CD4-positive, alpha-beta T cell (primary cell): ENCODE measurements around the gene DTNB. TPM values are rescaled to one million over a fixed set of nuclear protein-coding genes. Genes with fewer than 3 reads are reported as not detected.
A peak's percentile ranks its signal among the peaks of the same experiment; 100 is the strongest.

Experiments
- ATAC-seq: fragments of 200-7000 bp; cut with Tn5 transposase; one replicate; pipeline ENCODE4 v1.10.0; 2022; ENCODE audit warnings: mild to moderate bottlenecking; ENCODE audit not compliant: poor library complexity
- CTCF ChIA-PET: fragments of 350-600 bp; sonication (Branson Sonifier 250); formaldehyde crosslinking; loops from one replicate; lab custom pipeline; 2021; ENCODE audit warnings: antibody characterized with exemption, inconsistent platforms; lab: Charles Lee
- POLR2A ChIA-PET: fragments of 350-600 bp; sonication (Branson Sonifier 250); formaldehyde crosslinking; loops from one replicate; lab custom pipeline; 2021; ENCODE audit warnings: antibody characterized with exemption, inconsistent platforms; lab: Charles Lee
- DNase-seq, 14 experiments: peaks; one replicate each; pipeline ENCODE4 v3.0.0-alpha.2; 2013 to 2020; ENCODE audit warnings: mixed read lengths in 2 of 14
- H3K27ac ChIP-seq, 2 donors: one replicate each; pipeline versions ENCODE4 v1.5.1 to v1.7.0; 2013; ENCODE audit warnings: low read length in 2 of 2, low read depth in 1 of 2, mild to moderate bottlenecking in 1 of 2
- H3K27me3 ChIP-seq, 2 experiments: 1 replicate in 1 of 2; 2 replicates in 1 of 2; pipeline versions ENCODE4 v1.6.1 to v1.7.0; 2013; ENCODE audit warnings: low read length in 2 of 2, control low read depth in 1 of 2, mild to moderate bottlenecking in 1 of 2, moderate library complexity in 1 of 2; ENCODE audit not compliant: insufficient read depth in 2 of 2, control insufficient read depth in 1 of 2
- H3K36me3 ChIP-seq: one replicate; pipeline ENCODE4 v1.6.1; 2013; ENCODE audit warnings: low read length, control low read depth; ENCODE audit not compliant: insufficient read depth
- H3K4me1 ChIP-seq: one replicate; pipeline ENCODE4 v1.6.1; 2013; ENCODE audit warnings: low read length, control low read depth; ENCODE audit not compliant: insufficient read depth
- H3K4me3 ChIP-seq: one replicate; pipeline ENCODE4 v1.5.1; 2013; ENCODE audit warnings: mild to moderate bottlenecking, low read length, moderate library complexity
- H3K9me3 ChIP-seq, 2 experiments: 1 replicate in 1 of 2; 2 replicates in 1 of 2; pipeline versions ENCODE4 v1.6.1 to v1.7.0; 2013; ENCODE audit warnings: low read length in 2 of 2, mild to moderate bottlenecking in 2 of 2, control low read depth in 1 of 2, moderate library complexity in 1 of 2; ENCODE audit not compliant: control insufficient read depth in 1 of 2, insufficient read depth in 1 of 2
- H3K27ac Mint-ChIP-seq: one replicate; pipeline ENCODE4 v1.8.0; 2020; ENCODE audit warnings: mixed read lengths
- H3K27me3 Mint-ChIP-seq: one replicate; pipeline ENCODE4 v1.8.0; 2021; ENCODE audit warnings: mixed read lengths
- H3K36me3 Mint-ChIP-seq: one replicate; pipeline ENCODE4 v1.8.0; 2021; ENCODE audit warnings: low read depth, mixed read lengths
- H3K4me1 Mint-ChIP-seq: one replicate; pipeline ENCODE4 v1.8.0; 2021; ENCODE audit warnings: low read depth, mixed read lengths
- H3K4me3 Mint-ChIP-seq: one replicate; pipeline ENCODE4 v1.8.0; 2020; ENCODE audit warnings: mild to moderate bottlenecking, mixed read lengths
- H3K9me3 Mint-ChIP-seq: one replicate; pipeline ENCODE4 v1.8.0; 2020; ENCODE audit warnings: mixed read lengths
- CTCF ChIP-seq: fragments of 200-600 bp; IDR thresholded peaks from one replicate; pipeline ENCODE4 v1.8.0; 2022; ENCODE audit warnings: antibody characterized with exemption, mild to moderate bottlenecking
- intact Hi-C, 2 experiments: fragments of 100-400 bp; cut with DNase I in 1 of 2; cut with micrococcal nuclease in 1 of 2; formaldehyde crosslinking; loops; one replicate each; pipeline versions ENCODE4 v1.15.1 to v1.9.0; 2023 to 2025; cut with DNase I, micrococcal nuclease
- total RNA-seq, 174 experiments: library from RNA in 2 of 174; stranded (reverse) in 2 of 174; gene quantifications; one replicate each; pipeline ENCODE4 v1.2.3 and lab custom pipeline; 2021 to 2026

Gene DTNB
- total RNA-seq, 2 experiments from 2014 or later, result 30.1 to 33.6 TPM

- H3K27ac ChIP-seq, result no peak overlapping the region
- TF ChIP-seq CTCF, result no peak
- no peak overlapping the region for H3K27ac Mint-ChIP-seq
- no peaks in the 10 kb centered on the region for H3K4me1 Mint-ChIP-seq
- peaks cover 9% of the 10 kb centered on the region for H3K36me3 Mint-ChIP-seq
- no peaks in the 10 kb centered on the region for H3K4me1 ChIP-seq
- CTCF ChIA-PET, result interaction anchor here (0.6 kb wide), 1 partner anchor 30 kb away, joined by 4 read pairs; no protein-coding TSS in a partner anchor
- no peak overlapping the region for H3K4me3 ChIP-seq
- no peak for ATAC-seq
- no peak overlapping the region for H3K4me3 Mint-ChIP-seq
- POLR2A ChIA-PET, result no interaction called here
- no peaks in the 10 kb centered on the region for H3K9me3 Mint-ChIP-seq
- no peak for DNase-seq
- intact Hi-C loops, result no loop called here
- no peaks in the 10 kb centered on the region for H3K9me3 ChIP-seq
- no peaks in the 10 kb centered on the region for H3K27me3 ChIP-seq
- no peaks in the 10 kb centered on the region for H3K36me3 ChIP-seq
- no peaks in the 10 kb centered on the region for H3K27me3 Mint-ChIP-seq
Measured at GRCh38 chr2:25585189-25585588, 88.2 kb downstream of the DTNB start.

- ChIA-PET POLR2A (no interaction called here), CTCF (no interaction called here)
- peaks cover 17% of the 10 kb centered on the region for H3K36me3 Mint-ChIP-seq
- no peaks in the 10 kb centered on the region for H3K27me3 Mint-ChIP-seq
- Histone ChIP-seq H3K36me3 (peaks cover 5% of the 10 kb centered on the region), H3K4me1 (no peaks in the 10 kb centered on the region), H3K27ac (no peak overlapping the region), H3K27me3 (no peaks in the 10 kb centered on the region), H3K9me3 (no peaks in the 10 kb centered on the region), H3K4me3 (no peak overlapping the region)
- no peaks in the 10 kb centered on the region for H3K4me1 Mint-ChIP-seq
- peak in 2 of 14 experiments; percentile 29 to 39 for DNase-seq
- H3K9me3 Mint-ChIP-seq, result no peaks in the 10 kb centered on the region
- intact Hi-C loops, result no loop called here
- ATAC-seq, result no peak
- no peak overlapping the region for H3K27ac Mint-ChIP-seq
- no peak overlapping the region for H3K4me3 Mint-ChIP-seq
- TF ChIP-seq CTCF, result no peak
Measured at GRCh38 chr2:25582077-25582830, 91.1 kb downstream of the DTNB start.

GRCh38 chr2:25576596-25576995, 96.8 kb downstream of the DTNB start:
- Histone ChIP-seq H3K4me1 (no peaks in the 10 kb centered on the region), H3K27ac (no peak overlapping the region), H3K4me3 (no peak overlapping the region), H3K27me3 (no peaks in the 10 kb centered on the region), H3K36me3 (peaks cover 8% of the 10 kb centered on the region), H3K9me3 (no peaks in the 10 kb centered on the region)
- CTCF ChIA-PET, result no interaction called here
- Mint-ChIP-seq H3K4me3 (no peak overlapping the region), H3K27ac (no peak overlapping the region), H3K9me3 (no peaks in the 10 kb centered on the region), H3K36me3 (peaks cover 52% of the 10 kb centered on the region), H3K27me3 (no peaks in the 10 kb centered on the region), H3K4me1 (no peaks in the 10 kb centered on the region)
- no peak for DNase-seq
- no peak for TF ChIP-seq CTCF
- ATAC-seq, result no peak
- POLR2A ChIA-PET, result no interaction called here
- intact Hi-C loops, result no loop called here
